Epidermal melanocyte (primary cell): ENCODE measurements around the gene CD63.

Experiments used
- DNase-seq: peaks from one replicate; pipeline ENCODE4 v3.0.0; 2011; ENCODE audit warnings: low spot score; ENCODE audit not compliant: insufficient read length

Gene CD63

GRCh38 chr12:55721601-55722213 lies 7.1 kb downstream of the CD63 start:
- DNase-seq, result no peak

GRCh38 chr12:55720894-55721444 lies 7.8 kb downstream of the CD63 start:
- DNase-seq, result peak; percentile 50

GRCh38 chr12:55720071-55720564 lies 8.7 kb downstream of the CD63 start, which contains the start of gene RDH5:
Gene RDH5, plus strand, starts transcription at chr12:55720393. Its CDS starts 792 bp downstream, at chr12:55721185.
- DNase-seq, result no peak

GRCh38 chr12:55719371-55719770 lies 9.4 kb downstream of the CD63 start:
- DNase-seq, result no peak

GRCh38 chr12:55718624-55719275 lies 10.1 kb downstream of the CD63 start:
- no peak for DNase-seq

- no peak for DNase-seq
These were observed 10.8 kb downstream of the CD63 start for GRCh38 chr12:55718015-55718414.

- no peak for DNase-seq
These were observed 11.5 kb downstream of the CD63 start for GRCh38 chr12:55717011-55718007.

- DNase-seq, result no peak
These were observed 12.2 kb downstream of the CD63 start for GRCh38 chr12:55716582-55716957.

GRCh38 chr12:55715833-55716581 lies 12.8 kb downstream of the CD63 start, which contains the start of gene BLOC1S1:
Gene BLOC1S1, plus strand, starts transcription at chr12:55716046. Its CDS starts 6 bp downstream, at chr12:55716052.
- DNase-seq, result peak; percentile 94

GRCh38 chr12:55715169-55715764 lies 13.5 kb downstream of the CD63 start:
- DNase-seq, result no peak

GRCh38 chr12:55713721-55714120 lies 15.1 kb downstream of the CD63 start:
- DNase-seq, result no peak

GRCh38 chr12:55712700-55713415 lies 16.0 kb downstream of the CD63 start:
- no peak for DNase-seq

- DNase-seq, result no peak
These were observed 16.8 kb downstream of the CD63 start for GRCh38 chr12:55711786-55712553.

GRCh38 chr12:55708695-55709233 lies 20.0 kb downstream of the CD63 start:
- DNase-seq, result no peak

- peak; percentile 58 for DNase-seq
These were observed 20.7 kb downstream of the CD63 start, which contains the start of gene ITGA7 for GRCh38 chr12:55707841-55708694. Gene ITGA7, minus strand, starts transcription at chr12:55707904. Its CDS starts 222 bp downstream, at chr12:55707682.

- DNase-seq, result no peak
These were observed 21.6 kb downstream of the CD63 start for GRCh38 chr12:55707219-55707671.

GRCh38 chr12:55706568-55707218 lies 22.1 kb downstream of the CD63 start:
- no peak for DNase-seq
